ENCODE data around the gene HMCN2. TPM values are rescaled to one million over a fixed set of nuclear protein-coding genes. Genes with fewer than 3 reads are reported as not detected.

The HMCN2 gene
- polyA plus RNA-seq, 1 of the 3 experiments (the other 2 are of a cell fraction), result 0.15 TPM

- H3K27me3 ChIP-seq (ENCODE audit: insufficient read depth), result no peaks in the 10 kb centered on the region; the same call in 1 of the 2 replicates
- H4K20me1 ChIP-seq (ENCODE audit: insufficient read depth), result no peaks in the 10 kb centered on the region
- no peak for TF ChIP-seq EP300 (IDR thresholded peaks at IDR 0.05; ENCODE audit: borderline replicate concordance in 1 of 2, low read depth in 1 of 2, low read length in 1 of 2)
- no peak for TF ChIP-seq JUND (IDR thresholded peaks at IDR 0.05)
- no peak for TF ChIP-seq PBX3 (IDR thresholded peaks at IDR 0.05)
- TF ChIP-seq MAX (IDR thresholded peaks at IDR 0.05; ENCODE audit: low read depth), result no peak
- TF ChIP-seq IRF3 (IDR thresholded peaks at IDR 0.05; ENCODE audit: low read depth, low read length), result no peak
- no peak for TF ChIP-seq ELF1 (IDR thresholded peaks at IDR 0.05)
- no peak for TF ChIP-seq POLR2AphosphoS5 (IDR thresholded peaks at IDR 0.05; ENCODE audit: low read depth, low read length)
- TF ChIP-seq TCF12 (IDR thresholded peaks at IDR 0.05), result no peak
- TF ChIP-seq, protein P1, sequence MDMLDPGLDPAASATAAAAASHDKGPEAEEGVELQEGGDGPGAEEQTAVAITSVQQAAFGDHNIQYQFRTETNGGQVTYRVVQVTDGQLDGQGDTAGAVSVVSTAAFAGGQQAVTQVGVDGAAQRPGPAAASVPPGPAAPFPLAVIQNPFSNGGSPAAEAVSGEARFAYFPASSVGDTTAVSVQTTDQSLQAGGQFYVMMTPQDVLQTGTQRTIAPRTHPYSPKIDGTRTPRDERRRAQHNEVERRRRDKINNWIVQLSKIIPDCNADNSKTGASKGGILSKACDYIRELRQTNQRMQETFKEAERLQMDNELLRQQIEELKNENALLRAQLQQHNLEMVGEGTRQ (IDR thresholded peaks at IDR 0.05; ENCODE audit: borderline replicate concordance, low read depth, low read length), result no peak
- TF ChIP-seq FOSL2 (IDR thresholded peaks at IDR 0.05; ENCODE audit: borderline replicate concordance, low read depth), result no peak
- no peak for TF ChIP-seq TEAD4 (IDR thresholded peaks at IDR 0.05; ENCODE audit: borderline replicate concordance, insufficient read depth)
- TF ChIP-seq, protein P2, sequence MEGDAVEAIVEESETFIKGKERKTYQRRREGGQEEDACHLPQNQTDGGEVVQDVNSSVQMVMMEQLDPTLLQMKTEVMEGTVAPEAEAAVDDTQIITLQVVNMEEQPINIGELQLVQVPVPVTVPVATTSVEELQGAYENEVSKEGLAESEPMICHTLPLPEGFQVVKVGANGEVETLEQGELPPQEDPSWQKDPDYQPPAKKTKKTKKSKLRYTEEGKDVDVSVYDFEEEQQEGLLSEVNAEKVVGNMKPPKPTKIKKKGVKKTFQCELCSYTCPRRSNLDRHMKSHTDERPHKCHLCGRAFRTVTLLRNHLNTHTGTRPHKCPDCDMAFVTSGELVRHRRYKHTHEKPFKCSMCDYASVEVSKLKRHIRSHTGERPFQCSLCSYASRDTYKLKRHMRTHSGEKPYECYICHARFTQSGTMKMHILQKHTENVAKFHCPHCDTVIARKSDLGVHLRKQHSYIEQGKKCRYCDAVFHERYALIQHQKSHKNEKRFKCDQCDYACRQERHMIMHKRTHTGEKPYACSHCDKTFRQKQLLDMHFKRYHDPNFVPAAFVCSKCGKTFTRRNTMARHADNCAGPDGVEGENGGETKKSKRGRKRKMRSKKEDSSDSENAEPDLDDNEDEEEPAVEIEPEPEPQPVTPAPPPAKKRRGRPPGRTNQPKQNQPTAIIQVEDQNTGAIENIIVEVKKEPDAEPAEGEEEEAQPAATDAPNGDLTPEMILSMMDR (IDR thresholded peaks at IDR 0.05), result no peak
- TF ChIP-seq RXRA (IDR thresholded peaks at IDR 0.05; ENCODE audit: borderline replicate concordance, low read depth), result no peak
- H3K4me2 ChIP-seq, result no peak overlapping the region
- no peak for DNase-seq
- no peaks in the 10 kb centered on the region for H3K79me2 ChIP-seq (ENCODE audit: insufficient read depth)
- ChIA-PET POLR2A (no interaction called here), CTCF (interaction anchor here (1.7 kb wide), 1 partner anchor 13 kb away, joined by 5 read pairs; no protein-coding TSS in a partner anchor)
- no peaks in the 10 kb centered on the region for H3K36me3 ChIP-seq (replicated peaks in 1 of 2; ENCODE audit: control insufficient read depth in 1 of 2, insufficient read depth in 2 of 2, low read length in 1 of 2)
- no peak overlapping the region for H3K4me3 ChIP-seq (ENCODE audit: low read depth in 2 of 2, low read length in 1 of 2)
- 73% methylated on average over 9 of the region's 9 CpGs for WGBS (ENCODE audit: low lambda C conversion rate)
- no peak overlapping the region for H3K9ac ChIP-seq
- H3K9me2 ChIP-seq, result no peaks in the 10 kb centered on the region
- H2AFZ ChIP-seq (ENCODE audit: low read depth), result no peak overlapping the region
- peaks cover 4% of the 10 kb centered on the region for H3F3A ChIP-seq (replicated peaks; ENCODE audit: insufficient read depth)
- H3K27ac ChIP-seq (ENCODE audit: low read depth in 2 of 2, low read length in 1 of 2), result no peak overlapping the region
- no peaks in the 10 kb centered on the region for H3K4me1 ChIP-seq (ENCODE audit: control insufficient read depth in 1 of 2, insufficient read depth in 2 of 2, low read depth in 1 of 2, low read length in 1 of 2)
- no peaks in the 10 kb centered on the region for H3K9me3 ChIP-seq
Measured at GRCh38 chr9:130275156-130275555, 9.6 kb downstream of the HMCN2 start.
